Activated naive CD4-positive, alpha-beta T cell treated with anti-CD3 and anti-CD28 coated beads, Interleukin-2, amount 50 U/mL, for 16 hours (primary cell): Measurements from ENCODE around the gene FADS3.
"Not testable (repeated sequence)": the region's sequence is repeated elsewhere in the genome, so short reads cannot be mapped to it uniquely, and the experiment has no call there.

ENCODE experiments used
- DNase-seq: peaks from one replicate; pipeline ENCODE4 v3.0.0-alpha.2; 2020

FADS3 gene

GRCh38 chr11:61897387-61898246 is 6.3 kb upstream of the FADS3 start:
- DNase-seq: peak; percentile 81

- no peak for DNase-seq
Measured at GRCh38 chr11:61896665-61897386, 5.5 kb upstream of the FADS3 start.

GRCh38 chr11:61895718-61896059 is 4.3 kb upstream of the FADS3 start:
- no peak for DNase-seq

DNA sequence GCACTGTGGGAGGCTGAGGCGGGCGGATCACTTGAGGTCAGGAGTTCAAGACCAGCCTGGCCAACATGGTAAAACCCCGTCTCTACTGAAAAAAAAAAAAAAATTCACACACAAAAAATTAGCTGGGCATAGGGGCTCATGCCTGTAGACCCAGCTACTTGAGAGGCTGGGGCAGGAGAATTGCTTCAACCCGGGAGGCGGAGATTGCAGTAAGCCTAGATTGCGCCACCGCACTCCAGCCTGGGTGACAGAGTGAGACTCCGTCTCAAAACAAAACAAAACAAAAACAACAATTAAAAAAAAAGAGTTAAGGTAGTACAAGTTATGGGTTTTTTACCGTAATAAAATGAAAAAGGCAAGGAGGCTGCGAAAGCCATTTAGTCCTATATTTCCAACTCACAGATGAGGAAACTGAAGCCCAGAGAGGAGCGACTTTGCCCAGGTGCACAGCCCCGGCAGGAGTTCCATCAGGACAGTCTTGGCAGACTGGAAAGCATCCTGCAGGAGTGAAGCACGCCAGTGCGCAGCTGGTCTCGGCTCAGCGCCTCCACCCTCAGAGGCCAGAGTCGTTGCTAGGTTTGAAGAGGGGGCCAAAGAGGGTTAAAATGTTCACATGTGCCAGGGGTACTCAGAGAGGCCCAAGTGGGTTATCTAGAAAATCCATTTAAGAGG is 3.8 kb upstream of the FADS3 start:
- DNase-seq: no peak

DNA sequence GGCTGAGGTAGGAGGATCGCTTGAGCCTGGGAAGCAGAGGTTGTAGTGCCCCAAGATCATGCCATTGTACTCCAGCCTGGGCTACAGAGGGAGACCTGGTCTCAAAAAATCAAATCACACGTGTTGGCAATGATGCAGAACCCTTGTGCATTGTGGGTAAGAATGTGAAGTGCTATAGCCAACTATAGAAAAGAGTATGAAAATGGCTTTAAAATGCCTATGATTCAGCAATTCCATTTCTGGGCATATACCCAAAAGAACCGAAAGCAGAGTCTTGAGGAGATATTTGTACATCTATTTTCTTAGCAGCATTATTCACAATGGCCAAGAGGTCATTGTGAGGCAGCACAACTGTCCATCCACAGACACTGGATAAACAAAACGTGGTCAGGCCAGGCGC is 2.6 kb upstream of the FADS3 start:
- DNase-seq: no peak

DNA sequence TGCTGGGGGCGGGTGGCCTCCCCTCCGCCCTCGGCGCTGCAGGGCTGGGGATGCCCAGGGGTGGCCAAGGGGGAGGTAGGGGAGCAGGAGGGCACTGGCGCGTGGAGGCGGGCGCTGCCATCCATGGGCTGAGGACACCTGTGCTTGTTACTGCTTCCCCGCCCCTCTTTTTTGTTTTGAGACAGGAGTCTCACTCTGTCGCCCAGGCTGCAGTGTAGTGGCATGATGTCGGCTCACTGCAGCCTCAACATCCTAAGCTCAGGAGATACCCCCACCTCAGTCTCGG is 683 bp upstream of the FADS3 start:
- no peak for DNase-seq

GRCh38 chr11:61890529-61891330 is 615 bp downstream of the FADS3 start:
- DNase-seq: peak; percentile 35

- no peak for DNase-seq
Measured at GRCh38 chr11:61889831-61890230, 1.5 kb downstream of the FADS3 start.

- no peak for DNase-seq
Measured at GRCh38 chr11:61888590-61888989, 2.8 kb downstream of the FADS3 start.

DNA sequence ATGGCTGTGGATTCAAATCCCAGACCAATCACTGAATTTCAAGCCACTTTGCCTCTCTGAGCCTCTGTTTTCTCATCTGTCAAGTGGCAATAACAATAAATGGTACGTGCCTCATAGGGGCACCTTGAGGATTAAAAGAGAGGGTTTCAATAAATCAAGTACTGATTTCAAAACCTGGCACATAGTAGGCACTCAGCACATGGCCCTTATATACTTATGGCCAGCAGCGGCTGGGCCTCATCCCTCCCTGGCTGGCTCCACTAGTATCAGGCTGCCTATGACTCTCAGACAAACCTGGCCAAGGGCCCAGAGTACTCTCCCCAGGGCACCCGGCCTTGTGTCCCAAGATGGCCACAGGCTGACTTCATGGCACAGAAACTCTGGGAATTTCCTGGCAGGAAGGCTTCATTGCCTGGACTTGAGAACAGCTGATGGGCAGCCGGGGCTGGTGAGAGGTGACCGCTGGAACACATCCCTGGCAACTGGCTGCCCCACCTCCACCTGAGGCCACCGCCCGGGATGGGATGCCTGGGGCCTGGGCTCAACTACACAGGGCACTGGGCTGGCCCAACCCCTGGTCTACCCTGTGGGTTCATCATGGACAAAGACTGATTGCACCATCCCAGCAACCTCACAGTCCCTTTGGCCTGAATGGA is 3.4 kb downstream of the FADS3 start:
- DNase-seq: no peak

- no peak for DNase-seq
Measured at GRCh38 chr11:61886643-61887042, 4.7 kb downstream of the FADS3 start.

DNA sequence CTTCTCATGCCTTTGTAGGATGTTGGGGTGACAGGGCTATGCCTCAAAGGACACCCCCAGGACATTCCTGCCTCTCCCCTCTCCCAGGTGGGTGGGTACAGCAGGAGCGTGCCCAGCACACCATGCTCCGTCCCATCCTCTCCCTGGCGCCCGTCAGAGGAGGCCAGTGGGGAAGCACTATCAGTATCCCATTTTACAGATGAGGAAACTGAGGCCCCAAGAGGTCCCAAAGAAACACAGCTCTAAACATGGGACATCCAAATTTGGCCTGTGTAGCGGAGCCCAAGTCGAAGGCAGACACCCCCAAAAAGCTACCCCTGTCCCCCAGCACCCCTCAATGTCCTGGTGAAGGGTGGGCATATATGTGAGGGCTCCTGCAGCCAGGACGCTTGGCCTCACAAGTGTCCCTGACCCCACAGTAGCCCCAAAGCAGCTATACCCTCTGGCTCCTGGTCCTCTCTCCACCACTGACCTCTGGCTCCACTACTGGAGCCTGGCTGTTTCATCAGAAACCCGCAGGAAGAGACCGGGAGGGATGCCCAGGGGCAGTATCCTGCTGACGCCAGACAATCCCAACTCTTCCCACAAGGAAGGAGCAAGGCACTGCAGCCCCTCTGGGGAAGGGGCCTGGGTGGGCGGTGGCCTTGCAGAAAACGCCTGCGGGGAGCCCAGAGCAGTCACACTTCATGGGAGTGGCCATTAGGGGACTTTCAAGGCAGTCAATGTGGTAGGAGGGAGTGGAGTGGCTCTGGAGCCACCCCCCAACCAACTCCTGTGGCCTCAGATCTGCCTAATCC is 5.4 kb downstream of the FADS3 start:
- DNase-seq: no peak

DNA sequence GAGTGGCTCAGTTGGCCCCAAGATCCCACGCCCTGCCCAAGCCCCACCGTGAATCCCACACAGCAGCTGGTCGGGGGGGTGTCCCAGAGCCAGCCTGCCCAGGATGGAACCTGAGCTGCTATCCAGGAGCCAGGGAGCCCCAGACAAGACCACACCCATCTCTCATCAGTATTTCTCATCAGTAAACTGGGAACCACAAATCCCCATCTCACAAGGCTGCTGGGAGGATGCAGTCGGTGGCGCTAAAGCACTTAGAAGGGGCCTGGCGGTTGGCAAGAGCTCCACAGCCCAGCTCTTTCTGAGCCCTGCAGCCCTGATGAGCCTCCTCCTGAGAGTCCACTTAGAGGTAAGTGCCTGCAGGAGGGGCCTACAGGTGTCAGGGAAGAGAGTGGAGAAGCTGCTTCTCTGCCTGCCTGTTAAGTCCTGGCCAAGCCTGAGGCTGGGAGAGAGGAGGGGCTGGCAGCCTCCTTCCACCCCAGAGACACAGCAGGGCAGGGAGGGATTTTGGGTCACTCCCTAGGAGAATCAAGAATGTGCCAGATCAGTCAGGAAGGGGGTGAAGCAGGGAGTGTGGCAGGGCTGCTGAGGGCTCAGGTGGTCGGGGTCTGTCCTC is 6.1 kb downstream of the FADS3 start:
- DNase-seq: no peak

GRCh38 chr11:61883947-61884346 is 7.4 kb downstream of the FADS3 start:
- DNase-seq: no peak

DNA sequence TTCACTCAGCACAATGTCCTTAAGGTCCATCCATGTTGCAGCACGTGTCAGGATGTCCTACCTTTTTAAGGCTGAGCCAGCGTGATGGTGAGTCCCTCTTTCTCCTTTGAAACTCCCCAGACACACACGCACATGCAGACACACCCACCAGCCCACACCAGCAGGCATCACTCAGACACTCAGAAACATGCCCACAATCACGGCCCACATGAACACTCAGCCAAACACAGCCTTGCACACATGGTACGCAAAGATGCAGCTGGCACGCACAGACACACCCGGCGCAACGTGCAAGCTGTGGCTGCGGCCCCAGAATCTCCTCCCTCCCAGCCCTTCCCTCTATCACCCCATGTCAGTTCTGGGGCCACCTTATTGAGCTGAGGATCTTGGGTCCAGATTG is 8.0 kb downstream of the FADS3 start:
- no peak for DNase-seq

DNA sequence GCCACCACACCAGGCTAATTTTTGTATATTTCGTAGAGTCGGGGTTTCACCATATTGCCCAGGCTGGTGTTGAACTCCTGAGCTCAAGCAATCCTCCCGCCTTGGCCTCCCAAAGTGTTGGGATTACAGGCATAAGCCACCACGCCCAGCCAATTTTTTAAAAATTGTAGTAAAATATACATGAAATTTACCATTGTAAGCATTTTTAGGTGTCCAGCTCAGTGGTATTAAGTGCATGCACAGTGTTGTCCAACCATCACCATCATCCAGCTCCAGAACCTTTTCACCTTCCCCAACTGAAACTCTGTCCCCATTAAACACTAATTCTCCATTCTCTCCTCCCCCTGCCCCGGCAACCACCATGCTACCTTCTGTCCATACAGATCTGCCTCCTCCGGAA is 8.5 kb downstream of the FADS3 start:
- no peak for DNase-seq

- not testable (repeated sequence) for DNase-seq
Measured at GRCh38 chr11:61882267-61882666, 9.1 kb downstream of the FADS3 start.

GRCh38 chr11:61881397-61881796 is 9.9 kb downstream of the FADS3 start:
- DNase-seq: no peak

GRCh38 chr11:61880454-61880853 is 10.9 kb downstream of the FADS3 start:
- DNase-seq: no peak

DNA sequence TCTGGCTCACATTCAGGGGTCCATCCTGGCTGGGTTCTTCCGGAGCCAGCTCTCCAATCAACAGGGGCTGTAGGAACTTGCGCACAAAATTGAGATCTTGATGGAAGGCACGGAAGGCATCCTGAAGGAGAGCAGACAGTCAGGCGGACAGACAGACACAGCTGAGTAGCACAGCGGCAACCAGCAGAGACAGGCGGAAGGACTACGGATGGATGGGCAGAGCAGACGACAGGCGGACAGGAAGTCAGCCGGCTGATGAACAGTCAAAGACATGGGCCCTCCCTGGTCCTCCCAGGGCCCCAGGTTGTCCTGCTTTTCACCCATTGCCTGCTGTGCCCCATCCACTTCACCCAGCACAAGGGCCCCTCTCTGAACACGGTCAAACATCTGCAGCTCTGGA is 11.3 kb downstream of the FADS3 start:
- DNase-seq: no peak

DNA sequence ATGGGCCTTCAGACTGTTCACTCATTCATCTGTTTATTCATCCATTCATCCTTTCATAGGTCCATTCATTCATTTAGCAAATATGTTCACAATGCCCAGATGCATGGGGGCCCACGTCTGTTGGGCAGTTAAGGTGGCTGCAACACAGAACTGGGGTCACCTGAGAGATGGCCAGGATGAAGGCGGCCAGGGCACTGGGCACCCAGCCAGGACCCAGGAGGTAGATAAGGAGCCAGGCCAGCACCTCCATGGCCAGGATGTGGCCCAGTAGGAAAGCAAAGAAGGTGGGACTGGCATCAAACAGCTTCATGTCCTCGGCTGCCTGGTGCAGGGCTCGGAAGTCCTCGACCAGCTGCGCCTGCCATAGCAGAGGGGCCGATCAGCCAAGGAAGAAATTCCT is 12.2 kb downstream of the FADS3 start:
- DNase-seq: no peak
